GM13976 (cell line): ENCODE data around the gene WSCD2.

Source experiments
- DNase-seq: peaks from one replicate; pipeline ENCODE4 v3.0.0; 2012; ENCODE audit warnings: low spot score
- in situ Hi-C: fragments of 300-500 bp; cut with MboI; formaldehyde crosslinking; loops from one replicate; pipeline ENCODE4 v1.12.0; 2022; ENCODE audit warnings: low sequenced_read_pairs, mixed read lengths, inconsistent platforms; ENCODE audit not compliant: unreplicated experiment
- TF ChIP-seq, protein P1 (sequence below): IDR thresholded peaks from 2 replicates; pipeline ENCODE4 v1.5.1; 2012; ENCODE audit warnings: borderline replicate concordance, mild to moderate bottlenecking; ENCODE audit not compliant: insufficient read depth; ENCODE audit errors: extremely low read depth, missing control alignments, control extremely low read depth

The WSCD2 gene

GRCh38 chr12:108289350-108290161, 160.5 kb downstream of the WSCD2 start:
- in situ Hi-C loops: no loop called here
- TF ChIP-seq, protein P1, sequence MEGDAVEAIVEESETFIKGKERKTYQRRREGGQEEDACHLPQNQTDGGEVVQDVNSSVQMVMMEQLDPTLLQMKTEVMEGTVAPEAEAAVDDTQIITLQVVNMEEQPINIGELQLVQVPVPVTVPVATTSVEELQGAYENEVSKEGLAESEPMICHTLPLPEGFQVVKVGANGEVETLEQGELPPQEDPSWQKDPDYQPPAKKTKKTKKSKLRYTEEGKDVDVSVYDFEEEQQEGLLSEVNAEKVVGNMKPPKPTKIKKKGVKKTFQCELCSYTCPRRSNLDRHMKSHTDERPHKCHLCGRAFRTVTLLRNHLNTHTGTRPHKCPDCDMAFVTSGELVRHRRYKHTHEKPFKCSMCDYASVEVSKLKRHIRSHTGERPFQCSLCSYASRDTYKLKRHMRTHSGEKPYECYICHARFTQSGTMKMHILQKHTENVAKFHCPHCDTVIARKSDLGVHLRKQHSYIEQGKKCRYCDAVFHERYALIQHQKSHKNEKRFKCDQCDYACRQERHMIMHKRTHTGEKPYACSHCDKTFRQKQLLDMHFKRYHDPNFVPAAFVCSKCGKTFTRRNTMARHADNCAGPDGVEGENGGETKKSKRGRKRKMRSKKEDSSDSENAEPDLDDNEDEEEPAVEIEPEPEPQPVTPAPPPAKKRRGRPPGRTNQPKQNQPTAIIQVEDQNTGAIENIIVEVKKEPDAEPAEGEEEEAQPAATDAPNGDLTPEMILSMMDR: no peak
- no peak for DNase-seq

GRCh38 chr12:108295641-108296040, 166.6 kb downstream of the WSCD2 start:
- TF ChIP-seq, protein P1: no peak
- in situ Hi-C loops: no loop called here
- DNase-seq: no peak

GRCh38 chr12:108296945-108297344, 167.9 kb downstream of the WSCD2 start:
- in situ Hi-C loops: no loop called here
- DNase-seq: no peak
- TF ChIP-seq, protein P1: no peak

- DNase-seq: no peak
- in situ Hi-C loops: no loop called here
- TF ChIP-seq, protein P1: no peak
Measured at GRCh38 chr12:108297424-108297823, 168.3 kb downstream of the WSCD2 start.

- no peak for DNase-seq
- TF ChIP-seq, protein P1: no peak
- in situ Hi-C loops: no loop called here
Measured at GRCh38 chr12:108297895-108298760, 169.0 kb downstream of the WSCD2 start.

DNA sequence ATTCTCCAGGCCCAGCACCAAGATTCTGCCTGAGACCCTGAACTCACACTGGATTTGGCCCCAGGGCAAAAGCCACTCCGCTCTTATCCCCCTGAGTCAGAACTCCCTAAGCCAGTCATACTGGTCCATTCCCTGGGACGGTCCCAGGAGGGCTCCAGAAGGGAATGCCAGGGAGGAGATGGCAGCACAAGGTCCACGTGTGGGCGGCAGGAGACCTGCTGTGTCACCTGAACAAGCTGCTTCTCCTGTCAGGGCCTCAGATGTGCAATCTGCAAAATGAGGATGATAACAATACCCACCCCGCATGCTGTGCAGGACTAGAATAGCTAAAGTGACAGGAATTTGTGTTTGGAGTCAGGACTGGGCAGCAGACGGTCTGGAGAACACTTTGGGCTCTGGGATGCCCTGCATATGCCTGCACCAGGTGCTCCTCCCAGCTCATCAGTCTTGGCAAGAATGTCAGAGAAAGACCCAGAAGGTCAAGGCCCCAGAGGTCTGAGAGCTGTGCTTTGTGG, 169.7 kb downstream of the WSCD2 start:
- TF ChIP-seq, protein P1: no peak
- no peak for DNase-seq
- in situ Hi-C loops: no loop called here
